Measurements from ENCODE around the gene VPS13C. TPM values are rescaled to one million over a fixed set of nuclear protein-coding genes. Genes with fewer than 3 reads are reported as not detected.

VPS13C gene
- total RNA-seq, 3 donors from 2014 or later: 15.5 to 20.6 (median 18.1) TPM

GRCh38 chr15:61857169-61857829, 202.9 kb downstream of the VPS13C start:
- DNase-seq: no peak

GRCh38 chr15:61856295-61856694, 204.0 kb downstream of the VPS13C start:
- ATAC-seq: no peak
- Mint-ChIP-seq H3K4me1 (ENCODE audit: low read depth) (peaks cover 9% of the 10 kb centered on the region), H3K36me3 (ENCODE audit: insufficient read depth) (peaks cover 24% of the 10 kb centered on the region), H3K4me3 (peak overlapping the region; percentile 29), H3K27me3 (ENCODE audit: low read depth) (no peaks in the 10 kb centered on the region), H3K9me3 (no peaks in the 10 kb centered on the region)
- DNase-seq: no peak

More at GRCh38 chr15:61857169-61857829, 202.9 kb downstream of the VPS13C start:
- peak; percentile 55 to 67 for ATAC-seq
- peaks cover 9% of the 10 kb centered on the region for H3K4me1 Mint-ChIP-seq (ENCODE audit: low read depth)
- H3K9me3 Mint-ChIP-seq: no peaks in the 10 kb centered on the region
- no peaks in the 10 kb centered on the region for H3K27me3 Mint-ChIP-seq (ENCODE audit: low read depth)
- H3K4me3 Mint-ChIP-seq: no peak overlapping the region
- H3K36me3 Mint-ChIP-seq (ENCODE audit: insufficient read depth): peaks cover 19% of the 10 kb centered on the region

DNA sequence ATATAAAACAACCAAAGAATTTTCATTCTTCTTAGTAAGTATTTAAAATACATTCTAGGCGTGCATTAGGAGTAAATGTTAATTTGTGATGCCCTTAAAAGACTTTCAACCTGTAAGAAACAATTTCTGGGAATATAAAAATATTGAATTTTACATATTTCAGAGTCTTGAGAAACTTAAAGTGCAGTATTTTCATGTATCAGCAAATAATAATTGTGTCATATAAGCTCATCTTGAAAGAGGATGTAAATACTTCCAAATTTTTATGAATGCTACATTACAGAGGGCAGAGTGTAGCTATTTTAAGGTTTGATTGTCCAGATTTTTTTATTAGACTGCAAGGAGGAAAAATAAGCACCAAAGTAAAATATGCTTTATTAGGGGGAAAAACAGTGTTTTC, 207.1 kb downstream of the VPS13C start:
- Mint-ChIP-seq H3K9me3 (no peaks in the 10 kb centered on the region), H3K36me3 (ENCODE audit: insufficient read depth) (peaks cover 20% of the 10 kb centered on the region), H3K4me1 (ENCODE audit: low read depth) (peaks cover 6% of the 10 kb centered on the region), H3K27me3 (ENCODE audit: low read depth) (no peaks in the 10 kb centered on the region), H3K4me3 (no peak overlapping the region)
- ATAC-seq (no peak), DNase-seq (no peak)

- Mint-ChIP-seq H3K9me3 (no peaks in the 10 kb centered on the region), H3K4me1 (ENCODE audit: low read depth) (peaks cover 6% of the 10 kb centered on the region)
- no peak for DNase-seq
Observed at GRCh38 chr15:61851955-61852354, 208.3 kb downstream of the VPS13C start.

GRCh38 chr15:61849447-61849846, 210.8 kb downstream of the VPS13C start:
- Mint-ChIP-seq H3K4me1 (ENCODE audit: low read depth) (no peaks in the 10 kb centered on the region), H3K36me3 (ENCODE audit: insufficient read depth) (peaks cover 11% of the 10 kb centered on the region)

More at GRCh38 chr15:61851955-61852354, 208.3 kb downstream of the VPS13C start:
- Mint-ChIP-seq H3K27me3 (ENCODE audit: low read depth) (no peaks in the 10 kb centered on the region), H3K4me3 (no peak overlapping the region), H3K36me3 (ENCODE audit: insufficient read depth) (peaks cover 20% of the 10 kb centered on the region)
- no peak for ATAC-seq

DNA sequence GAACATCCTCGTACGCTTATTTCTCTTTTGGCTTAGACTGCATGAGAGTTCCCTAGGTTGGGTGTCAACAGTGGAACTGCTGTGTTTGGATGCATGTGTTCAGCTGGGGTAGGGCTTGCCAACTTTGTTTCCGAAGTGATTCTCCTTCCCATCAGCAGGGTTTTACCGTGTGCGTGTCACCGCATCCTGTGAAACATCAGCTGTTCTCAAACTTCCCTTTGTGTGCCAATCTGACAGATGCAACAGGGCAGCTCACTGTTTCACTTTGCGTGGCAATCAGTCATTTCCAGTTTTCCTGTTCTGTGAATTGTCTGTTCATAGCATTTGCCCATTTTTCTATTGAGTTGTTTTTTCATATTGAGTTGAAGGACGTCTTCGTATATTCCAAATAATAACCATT, 218.8 kb downstream of the VPS13C start:
- Mint-ChIP-seq H3K9me3 (no peaks in the 10 kb centered on the region), H3K4me3 (no peak overlapping the region), H3K27me3 (ENCODE audit: low read depth) (peaks cover 26% of the 10 kb centered on the region), H3K4me1 (ENCODE audit: low read depth) (peaks cover 4% of the 10 kb centered on the region), H3K36me3 (ENCODE audit: insufficient read depth) (no peaks in the 10 kb centered on the region)
- ATAC-seq (peak in 1 of 2 donors; percentile 28), DNase-seq (no peak)

More at GRCh38 chr15:61849447-61849846, 210.8 kb downstream of the VPS13C start:
- DNase-seq: no peak
- ATAC-seq: no peak
- Mint-ChIP-seq H3K27me3 (ENCODE audit: low read depth) (no peaks in the 10 kb centered on the region), H3K4me3 (no peak overlapping the region), H3K9me3 (no peaks in the 10 kb centered on the region)

GRCh38 chr15:61840090-61840489, 220.2 kb downstream of the VPS13C start:
- Mint-ChIP-seq H3K4me3 (no peak overlapping the region), H3K36me3 (ENCODE audit: insufficient read depth) (no peaks in the 10 kb centered on the region), H3K4me1 (ENCODE audit: low read depth) (peaks cover 4% of the 10 kb centered on the region), H3K27me3 (ENCODE audit: low read depth) (peaks cover 30% of the 10 kb centered on the region), H3K9me3 (no peaks in the 10 kb centered on the region)
- DNase-seq: no peak
- no peak for ATAC-seq

DNA sequence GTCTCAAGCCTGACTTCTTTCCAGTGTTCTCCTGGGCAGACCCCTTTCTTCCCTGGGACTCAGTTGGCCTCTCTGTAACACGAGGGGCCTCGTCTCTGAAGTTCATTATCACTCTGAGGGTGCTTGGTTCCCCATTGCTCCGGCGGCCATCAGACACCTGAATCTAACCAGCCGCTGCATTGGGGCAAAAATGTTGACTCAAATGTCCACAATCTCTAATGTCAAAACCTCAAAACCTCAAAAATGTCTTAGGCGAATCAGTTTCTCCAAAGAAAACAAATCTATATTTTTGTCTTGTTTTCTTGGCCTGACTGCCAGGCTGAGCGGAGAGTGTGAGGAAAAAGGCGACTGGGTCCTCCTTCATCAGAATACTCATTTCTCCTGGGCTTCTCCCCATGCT, 220.7 kb downstream of the VPS13C start:
- Mint-ChIP-seq H3K27me3 (ENCODE audit: low read depth) (peaks cover 32% of the 10 kb centered on the region), H3K4me3 (no peak overlapping the region), H3K4me1 (ENCODE audit: low read depth) (peaks cover 4% of the 10 kb centered on the region), H3K36me3 (ENCODE audit: insufficient read depth) (no peaks in the 10 kb centered on the region), H3K9me3 (no peaks in the 10 kb centered on the region)
- DNase-seq (no peak), ATAC-seq (no peak)

DNA sequence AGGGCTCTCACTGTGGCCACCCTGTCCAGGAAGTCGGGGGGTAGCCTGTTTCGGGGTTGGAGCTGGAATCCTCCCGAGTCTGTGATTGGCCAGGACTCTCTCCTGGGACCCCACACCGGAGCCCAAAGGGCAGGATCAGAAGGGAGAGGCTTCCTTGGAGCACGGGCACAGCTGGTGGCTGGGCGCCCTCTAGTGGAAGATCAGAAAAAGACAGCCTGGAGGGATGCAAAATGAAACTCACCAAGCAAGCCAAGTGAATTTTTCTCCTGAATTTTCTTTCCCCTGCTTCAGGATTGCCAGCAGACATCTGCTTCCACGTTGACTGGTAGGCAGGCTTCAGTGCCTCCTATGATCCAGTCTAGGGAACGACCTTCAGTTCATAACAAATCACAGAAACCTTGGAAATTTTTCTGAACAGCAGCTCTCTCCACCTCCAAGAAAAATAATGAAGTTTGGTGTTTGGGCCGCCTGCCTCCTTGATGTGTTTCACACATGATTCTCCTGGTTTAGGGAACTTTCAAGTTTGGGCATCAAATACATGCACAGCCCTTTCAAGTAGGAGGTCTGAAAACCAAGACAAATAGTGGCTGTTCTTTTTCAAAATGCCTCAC, 224.6 kb downstream of the VPS13C start:
- peak; percentile 45 for DNase-seq
- Mint-ChIP-seq H3K9me3 (no peaks in the 10 kb centered on the region), H3K36me3 (ENCODE audit: insufficient read depth) (no peaks in the 10 kb centered on the region), H3K27me3 (ENCODE audit: low read depth) (peaks cover 32% of the 10 kb centered on the region), H3K4me1 (ENCODE audit: low read depth) (peaks cover 7% of the 10 kb centered on the region), H3K4me3 (no peak overlapping the region)
- ATAC-seq: peak in 1 of 2 donors; percentile 45

DNA sequence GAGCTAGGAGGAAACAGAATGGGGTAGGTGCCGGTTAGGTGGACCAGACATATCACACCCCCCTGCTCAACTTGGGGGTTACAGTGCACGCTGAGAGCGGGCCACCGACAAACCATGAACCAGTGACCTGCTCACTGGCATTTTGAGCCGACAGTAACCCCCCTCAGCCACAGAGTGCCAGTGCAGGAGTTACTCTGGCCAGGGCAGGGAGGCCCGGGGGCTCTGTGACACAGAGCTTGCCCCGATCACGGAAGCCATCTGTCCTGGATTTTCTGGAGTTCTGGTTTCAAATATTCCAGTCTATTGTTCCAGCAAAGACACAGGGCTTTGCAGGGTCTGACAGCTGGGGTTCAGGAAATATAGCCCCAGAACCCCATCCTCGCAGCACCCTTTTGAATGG, 225.2 kb downstream of the VPS13C start:
- no peaks in the 10 kb centered on the region for H3K36me3 Mint-ChIP-seq (ENCODE audit: insufficient read depth)
- no peaks in the 10 kb centered on the region for H3K9me3 Mint-ChIP-seq
- H3K4me3 Mint-ChIP-seq: no peak overlapping the region
- DNase-seq (no peak), ATAC-seq (no peak)
- peaks cover 7% of the 10 kb centered on the region for H3K4me1 Mint-ChIP-seq (ENCODE audit: low read depth)
- H3K27me3 Mint-ChIP-seq (ENCODE audit: low read depth): peaks cover 27% of the 10 kb centered on the region

DNA sequence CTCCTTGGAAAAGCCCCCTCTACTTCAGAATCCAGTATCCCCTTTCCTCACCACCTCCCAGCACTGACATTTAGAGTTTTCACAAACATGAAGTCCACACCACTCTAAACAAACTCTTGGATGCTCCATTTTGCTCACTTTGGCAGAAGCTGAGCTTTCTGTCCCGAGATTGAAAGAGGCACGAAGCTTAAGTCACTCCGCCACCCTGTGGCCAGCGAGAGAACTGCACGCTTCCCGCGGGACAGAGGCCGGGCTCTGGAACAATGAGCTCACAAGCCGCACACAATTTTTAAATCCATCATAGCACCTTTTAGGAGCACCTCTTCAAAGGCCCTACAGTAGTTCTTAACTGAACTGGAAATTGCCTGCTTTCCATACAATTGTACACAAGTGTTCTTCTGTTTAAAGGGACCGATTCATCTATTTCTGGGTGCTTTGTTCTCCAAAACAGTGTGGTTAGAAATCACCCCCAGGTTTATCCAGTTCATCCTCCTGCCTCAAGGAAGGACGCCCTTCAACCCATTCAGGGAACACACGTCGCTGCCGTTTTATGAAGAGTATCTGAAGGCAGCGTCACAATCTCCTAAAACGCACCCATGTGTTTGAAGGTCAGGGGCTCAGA, 226.1 kb downstream of the VPS13C start:
- peak; percentile 67 for ATAC-seq
- peak; percentile 69 for DNase-seq
- no peaks in the 10 kb centered on the region for H3K36me3 Mint-ChIP-seq (ENCODE audit: insufficient read depth)
- H3K27me3 Mint-ChIP-seq (ENCODE audit: low read depth): peaks cover 22% of the 10 kb centered on the region
- peaks cover 5% of the 10 kb centered on the region for H3K4me1 Mint-ChIP-seq (ENCODE audit: low read depth)
- no peak overlapping the region for H3K4me3 Mint-ChIP-seq
- H3K9me3 Mint-ChIP-seq: no peaks in the 10 kb centered on the region

GRCh38 chr15:61832223-61832622, 228.0 kb downstream of the VPS13C start:
- ATAC-seq (no peak), DNase-seq (no peak)
- Mint-ChIP-seq H3K27me3 (ENCODE audit: low read depth) (peaks cover 20% of the 10 kb centered on the region), H3K36me3 (ENCODE audit: insufficient read depth) (no peaks in the 10 kb centered on the region), H3K4me1 (ENCODE audit: low read depth) (peaks cover 5% of the 10 kb centered on the region), H3K4me3 (no peak overlapping the region), H3K9me3 (no peaks in the 10 kb centered on the region)

DNA sequence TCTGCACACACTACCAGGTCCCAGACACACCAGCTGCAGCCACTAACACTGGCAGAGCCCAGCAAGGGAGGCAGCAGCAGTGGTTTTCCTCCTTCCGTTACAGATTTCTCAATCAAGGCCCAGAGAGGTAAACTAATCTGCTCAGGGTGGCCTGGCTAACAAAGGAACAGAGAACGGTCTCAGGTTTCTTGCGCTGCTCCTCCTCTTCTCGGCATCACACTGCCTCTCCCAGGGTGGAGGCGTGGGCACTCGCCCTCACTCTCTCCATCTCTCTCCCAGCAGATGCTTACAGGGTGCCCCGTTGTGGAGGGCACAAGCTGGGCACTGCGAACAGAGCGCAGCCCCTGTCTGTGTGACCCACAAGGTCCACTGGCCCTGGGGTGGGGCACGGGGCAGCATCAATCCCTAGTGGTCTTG, 228.7 kb downstream of the VPS13C start:
- H3K4me1 Mint-ChIP-seq (ENCODE audit: low read depth): peaks cover 5% of the 10 kb centered on the region
- no peak overlapping the region for H3K4me3 Mint-ChIP-seq
- no peaks in the 10 kb centered on the region for H3K9me3 Mint-ChIP-seq
- DNase-seq (no peak), ATAC-seq (no peak)
- no peaks in the 10 kb centered on the region for H3K36me3 Mint-ChIP-seq (ENCODE audit: insufficient read depth)
- H3K27me3 Mint-ChIP-seq (ENCODE audit: low read depth): peaks cover 20% of the 10 kb centered on the region

GRCh38 chr15:61830536-61831330, 229.5 kb downstream of the VPS13C start:
- peaks cover 20% of the 10 kb centered on the region for H3K27me3 Mint-ChIP-seq (ENCODE audit: low read depth)
- DNase-seq: no peak
- H3K9me3 Mint-ChIP-seq: no peaks in the 10 kb centered on the region
- H3K4me1 Mint-ChIP-seq (ENCODE audit: low read depth): peaks cover 5% of the 10 kb centered on the region
- no peak for ATAC-seq
- H3K36me3 Mint-ChIP-seq (ENCODE audit: insufficient read depth): no peaks in the 10 kb centered on the region
- H3K4me3 Mint-ChIP-seq: no peak overlapping the region

Measured in activated T-cell treated with anti-CD3 and anti-CD28 coated beads, Interleukin-2, amount 50 U/mL, for 4 hours (primary cell).